Measurements from ENCODE around the gene MRPS30.

- TF ChIP-seq CTCF (IDR thresholded peaks at IDR 0.05) (no peak), ZFX (IDR thresholded peaks at IDR 0.05; ENCODE audit: borderline replicate concordance) (no peak)
Measured at GRCh38 chr5:44806608-44807007, 2.1 kb upstream of the MRPS30 start.

All from 22Rv1 (cell line).